ENCODE data around the gene MIA2. TPM values are rescaled to one million over a fixed set of nuclear protein-coding genes. Genes with fewer than 3 reads are reported as not detected.
"Not testable (repeated sequence)": the region's sequence is repeated elsewhere in the genome, so short reads cannot be mapped to it uniquely, and the experiment has no call there.

MIA2 gene, protein sequence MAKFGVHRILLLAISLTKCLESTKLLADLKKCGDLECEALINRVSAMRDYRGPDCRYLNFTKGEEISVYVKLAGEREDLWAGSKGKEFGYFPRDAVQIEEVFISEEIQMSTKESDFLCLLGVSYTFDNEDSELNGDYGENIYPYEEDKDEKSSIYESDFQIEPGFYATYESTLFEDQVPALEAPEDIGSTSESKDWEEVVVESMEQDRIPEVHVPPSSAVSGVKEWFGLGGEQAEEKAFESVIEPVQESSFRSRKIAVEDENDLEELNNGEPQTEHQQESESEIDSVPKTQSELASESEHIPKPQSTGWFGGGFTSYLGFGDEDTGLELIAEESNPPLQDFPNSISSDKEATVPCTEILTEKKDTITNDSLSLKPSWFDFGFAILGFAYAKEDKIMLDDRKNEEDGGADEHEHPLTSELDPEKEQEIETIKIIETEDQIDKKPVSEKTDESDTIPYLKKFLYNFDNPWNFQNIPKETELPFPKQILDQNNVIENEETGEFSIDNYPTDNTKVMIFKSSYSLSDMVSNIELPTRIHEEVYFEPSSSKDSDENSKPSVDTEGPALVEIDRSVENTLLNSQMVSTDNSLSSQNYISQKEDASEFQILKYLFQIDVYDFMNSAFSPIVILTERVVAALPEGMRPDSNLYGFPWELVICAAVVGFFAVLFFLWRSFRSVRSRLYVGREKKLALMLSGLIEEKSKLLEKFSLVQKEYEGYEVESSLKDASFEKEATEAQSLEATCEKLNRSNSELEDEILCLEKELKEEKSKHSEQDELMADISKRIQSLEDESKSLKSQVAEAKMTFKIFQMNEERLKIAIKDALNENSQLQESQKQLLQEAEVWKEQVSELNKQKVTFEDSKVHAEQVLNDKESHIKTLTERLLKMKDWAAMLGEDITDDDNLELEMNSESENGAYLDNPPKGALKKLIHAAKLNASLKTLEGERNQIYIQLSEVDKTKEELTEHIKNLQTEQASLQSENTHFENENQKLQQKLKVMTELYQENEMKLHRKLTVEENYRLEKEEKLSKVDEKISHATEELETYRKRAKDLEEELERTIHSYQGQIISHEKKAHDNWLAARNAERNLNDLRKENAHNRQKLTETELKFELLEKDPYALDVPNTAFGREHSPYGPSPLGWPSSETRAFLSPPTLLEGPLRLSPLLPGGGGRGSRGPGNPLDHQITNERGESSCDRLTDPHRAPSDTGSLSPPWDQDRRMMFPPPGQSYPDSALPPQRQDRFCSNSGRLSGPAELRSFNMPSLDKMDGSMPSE (N-terminal part only)
- 10 to 100 TPM in 7 of 8 experiments, 1 to 10 TPM in 1; 8.2 to 28.5 (median 20.3) TPM for total RNA-seq

DNA sequence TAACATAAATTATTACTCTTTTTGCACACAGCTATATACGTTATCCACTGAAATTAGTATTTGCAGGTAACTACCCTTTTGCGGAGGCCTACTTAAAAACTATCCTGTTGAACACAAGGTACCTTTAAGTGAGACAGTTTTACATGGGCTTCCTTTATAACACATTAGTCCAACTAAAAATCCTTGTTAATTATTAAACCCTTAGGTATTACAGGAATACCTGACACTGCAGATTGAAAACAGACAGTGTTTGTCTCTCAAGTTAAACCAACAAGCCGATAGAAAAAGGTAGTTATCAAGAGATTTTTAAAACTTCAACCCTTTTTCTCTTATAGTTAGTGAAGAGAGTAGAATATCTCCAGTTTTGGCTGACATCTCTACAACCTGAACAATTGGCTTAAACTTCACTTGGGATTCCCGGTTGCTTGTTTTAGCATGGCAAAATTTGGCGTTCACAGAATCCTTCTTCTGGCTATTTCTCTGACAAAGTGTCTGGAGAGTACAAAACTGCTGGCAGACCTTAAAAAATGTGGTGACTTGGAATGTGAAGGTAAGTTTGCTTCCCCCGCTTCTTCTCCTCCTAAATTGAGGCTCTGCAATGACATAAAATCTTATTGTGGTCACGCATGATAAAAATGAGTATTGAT, at the start of gene MIA2:
Gene MIA2, plus strand, starts transcription at position 236 of the 647 bp plus-strand sequence. Its CDS starts 200 bp downstream, at position 436.
- Histone ChIP-seq H3K27ac (no peak within 1 kb of the TSS), H3K4me1 (replicated peaks in 1 of 2) (no peaks in the 10 kb centered on the region), H3K4me3 (no peak within 1 kb of the TSS)
- 69 to 100% (median 92%) methylated on average over 2 to 7 of the region's 7 CpGs for WGBS, 10 experiments
- ATAC-seq (replicated peaks in 6 of 8): no peak
- in situ Hi-C loops (cut with MboI; ENCODE audit: low pct_unique_long_range_greater_than_20kb in 2 of 9, low sequenced_read_pairs in 9 of 9, unreplicated experiment in 9 of 9): no loop called here

DNA sequence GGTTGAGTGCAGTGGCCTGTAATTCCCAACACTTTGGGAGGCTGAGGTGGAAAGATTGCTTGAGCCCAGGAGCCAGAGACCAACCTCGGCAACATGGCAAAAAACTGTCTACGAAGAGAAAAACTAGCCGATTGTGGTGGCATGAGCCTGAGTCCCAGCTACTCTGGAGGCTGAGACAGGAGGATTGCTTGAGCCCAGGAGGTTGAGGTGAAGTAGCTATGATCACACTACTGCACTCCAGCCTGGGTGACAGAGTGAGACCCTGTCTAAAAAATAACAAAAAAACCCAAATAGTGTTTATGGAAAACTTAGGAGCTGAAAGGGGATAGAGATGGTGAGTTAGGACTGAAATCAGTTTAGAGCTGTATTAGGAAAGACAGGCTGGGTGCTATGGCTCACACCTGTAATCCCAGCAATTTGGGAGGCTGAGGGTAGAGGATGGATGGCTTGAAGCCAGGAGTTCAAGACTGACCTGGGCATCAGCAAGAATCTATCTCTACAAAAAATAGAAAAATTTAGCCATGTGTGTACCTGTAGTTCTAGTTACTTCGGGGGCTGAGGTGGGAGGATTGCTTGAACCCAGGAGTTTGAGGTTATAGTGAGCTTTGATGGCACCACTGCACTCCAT, 49.0 kb upstream of the MIA2 start:
- H3K4me1 ChIP-seq (replicated peaks in 1 of 2): no peaks in the 10 kb centered on the region
- no peak overlapping the region for H3K27ac ChIP-seq
- ATAC-seq (replicated peaks in 6 of 8): no peak
- 79 to 100% (median 100%) methylated on average over 1 to 4 of the region's 4 CpGs; no CpG with 5 or more reads in 2 of the 10 experiments for WGBS, 10 experiments
- no peak overlapping the region for H3K4me3 ChIP-seq
- in situ Hi-C loops (cut with MboI; ENCODE audit: low pct_unique_long_range_greater_than_20kb in 2 of 9, low sequenced_read_pairs in 9 of 9, unreplicated experiment in 9 of 9): no loop called here

DNA sequence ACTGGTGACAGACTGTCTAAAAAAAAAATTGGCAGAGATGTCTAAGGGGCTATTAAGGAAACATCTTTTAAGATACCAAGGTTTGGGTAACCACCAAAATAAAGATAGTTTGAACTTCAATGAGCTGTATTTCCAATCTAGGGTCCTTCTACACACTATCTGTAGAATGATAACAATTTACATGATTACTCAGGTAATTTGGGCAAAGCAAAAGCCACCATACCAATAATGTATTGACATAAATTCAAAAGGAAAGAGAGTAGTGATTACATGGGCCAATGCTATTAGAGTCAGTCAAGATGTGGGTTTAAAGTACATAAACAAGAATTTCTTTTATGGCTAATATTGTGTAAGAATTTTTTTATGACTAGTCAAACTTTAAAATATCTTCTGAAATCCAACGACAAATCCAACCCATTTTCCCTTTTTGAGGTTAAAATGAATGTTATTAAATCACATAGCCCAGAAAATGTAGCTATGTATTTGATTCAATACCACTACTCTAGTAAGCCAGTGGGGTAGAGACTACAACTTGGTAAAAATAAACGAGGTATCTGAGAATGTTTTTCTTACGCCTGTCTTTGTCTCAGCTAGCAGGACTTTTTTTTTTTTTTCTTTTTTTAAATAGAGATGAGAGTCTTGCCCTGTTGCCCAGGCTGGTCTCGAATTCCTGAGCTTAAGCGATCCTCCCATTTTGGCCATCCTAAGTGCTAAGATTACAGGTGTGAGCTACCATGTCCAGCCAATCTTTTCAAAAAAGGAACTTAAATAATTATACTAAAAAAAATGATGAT, 48.3 kb upstream of the MIA2 start:
- ATAC-seq (replicated peaks in 6 of 8): no peak
- in situ Hi-C loops (cut with MboI; ENCODE audit: low pct_unique_long_range_greater_than_20kb in 2 of 9, low sequenced_read_pairs in 9 of 9, unreplicated experiment in 9 of 9): no loop called here
- WGBS, 10 experiments: 80 to 100% (median 95%) methylated on average over 1 to 5 of the region's 5 CpGs
- H3K4me1 ChIP-seq (replicated peaks in 1 of 2): no peaks in the 10 kb centered on the region
- no peak overlapping the region for H3K27ac ChIP-seq
- H3K4me3 ChIP-seq: no peak overlapping the region

DNA sequence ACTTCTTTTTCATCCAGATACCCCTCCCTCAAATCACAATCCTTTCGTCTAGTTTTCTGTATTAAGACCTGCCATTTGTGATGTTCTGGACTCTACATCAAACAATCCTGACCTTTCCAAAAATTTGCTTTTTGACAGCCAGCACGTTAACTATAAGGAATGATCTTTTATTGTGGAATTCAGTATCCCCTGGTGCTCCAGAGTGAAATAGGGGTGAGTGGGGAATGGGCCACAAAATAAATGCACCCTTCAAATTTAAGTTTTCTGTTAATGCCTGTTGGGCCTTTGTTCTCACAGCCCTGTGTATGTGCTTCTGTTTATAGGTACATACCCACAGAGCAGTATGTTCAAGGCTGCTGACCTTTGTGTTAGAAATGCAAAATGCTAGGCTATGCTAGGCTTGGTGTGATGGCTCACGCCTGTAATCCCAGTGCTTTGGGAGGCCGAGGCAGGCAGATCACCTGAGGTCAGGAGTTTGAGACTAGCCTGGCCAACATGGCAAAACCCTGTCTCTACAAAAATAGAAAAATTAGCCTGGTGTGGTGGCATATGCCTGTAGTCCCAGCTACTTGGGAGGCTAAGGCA, 46.7 kb upstream of the MIA2 start:
- peak in 1 of 8 experiments; percentile 3 for ATAC-seq (replicated peaks in 6 of 8)
- H3K27ac ChIP-seq: no peak overlapping the region
- H3K4me1 ChIP-seq (replicated peaks in 1 of 2): no peaks in the 10 kb centered on the region
- no peak overlapping the region for H3K4me3 ChIP-seq
- 75 to 100% (median 83%) methylated on average over 1 to 4 of the region's 4 CpGs; no CpG with 5 or more reads in 1 of the 10 experiments for WGBS, 10 experiments
- in situ Hi-C loops (cut with MboI; ENCODE audit: low pct_unique_long_range_greater_than_20kb in 2 of 9, low sequenced_read_pairs in 9 of 9, unreplicated experiment in 9 of 9): no loop called here

DNA sequence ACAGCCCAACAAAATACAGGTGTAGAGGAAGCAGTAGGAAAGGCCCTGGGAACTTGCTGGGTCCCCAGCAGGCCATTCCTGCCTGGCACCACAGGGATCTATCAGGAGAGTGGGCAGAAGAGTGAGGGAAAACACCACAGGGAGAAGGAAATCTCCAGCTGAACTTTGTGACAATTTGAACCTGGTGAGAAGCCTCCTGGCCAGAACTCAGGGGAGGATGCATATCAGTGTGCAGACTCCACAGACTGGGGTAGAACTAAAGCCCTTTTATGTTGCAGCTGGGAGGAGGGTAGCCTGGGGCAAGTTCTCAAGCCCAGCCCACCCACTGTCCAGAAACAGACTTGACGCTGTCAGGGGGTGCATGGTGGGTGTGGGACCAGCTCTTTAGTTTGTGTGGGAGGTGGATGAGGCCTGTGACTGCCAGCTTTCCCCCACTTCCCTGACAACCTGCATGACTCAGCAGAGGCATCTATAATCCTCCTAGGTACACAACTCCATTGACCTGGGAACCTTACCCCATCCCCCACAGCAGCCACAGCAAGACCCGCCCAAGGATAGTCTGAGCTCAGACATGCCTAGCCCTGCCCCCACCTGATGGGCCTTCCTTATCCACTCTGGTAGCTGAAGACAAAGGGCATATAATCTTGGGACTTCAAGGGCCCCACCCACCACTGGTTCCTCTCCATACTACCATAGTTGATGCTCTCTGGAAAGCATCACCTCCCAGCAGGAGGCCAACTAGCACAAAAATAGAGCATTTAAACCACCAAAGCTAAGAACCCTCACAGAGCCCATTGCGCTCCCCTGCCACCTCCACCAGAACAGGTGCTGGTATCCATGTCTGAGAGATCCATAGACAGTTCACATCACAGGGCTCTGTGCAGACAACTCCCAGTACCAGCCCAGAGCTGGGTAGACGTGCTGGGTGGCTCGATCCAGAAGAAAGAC, 29.8 kb upstream of the MIA2 start:
- 0 to 100% (median 92%) methylated on average over 1 to 2 of the region's 5 CpGs; no CpG with 5 or more reads in 4 of the 10 experiments for WGBS, 10 experiments
- ATAC-seq (replicated peaks in 6 of 8): peak in 3 of 8 experiments; percentile 55 to 98 (median 94)
- H3K4me3 ChIP-seq: no peak overlapping the region
- H3K27ac ChIP-seq: no peak overlapping the region
- H3K4me1 ChIP-seq (replicated peaks in 1 of 2): no peaks in the 10 kb centered on the region
- in situ Hi-C loops (cut with MboI; ENCODE audit: low pct_unique_long_range_greater_than_20kb in 2 of 9, low sequenced_read_pairs in 9 of 9, unreplicated experiment in 9 of 9): no loop called here

DNA sequence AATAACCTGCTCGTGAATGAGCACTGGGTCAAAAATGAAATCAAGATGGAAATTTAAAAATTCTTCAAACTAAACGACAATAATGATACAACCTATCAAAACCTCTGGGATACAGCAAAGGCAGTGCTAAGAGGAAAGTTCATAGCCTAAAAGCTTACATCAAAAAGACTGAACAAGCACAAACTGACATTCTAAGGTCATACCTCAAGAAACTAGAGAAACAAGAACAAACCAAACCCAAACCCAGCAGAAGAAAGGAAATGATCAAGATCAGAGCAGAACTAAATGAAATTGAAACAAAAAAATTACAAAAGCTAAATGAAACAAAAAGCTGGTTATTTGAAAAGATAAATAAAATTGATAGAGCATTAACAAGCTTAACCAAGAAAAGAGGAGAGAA, 26.3 kb upstream of the MIA2 start:
- in situ Hi-C loops (cut with MboI; ENCODE audit: low pct_unique_long_range_greater_than_20kb in 2 of 9, low sequenced_read_pairs in 9 of 9, unreplicated experiment in 9 of 9); ATAC-seq (replicated peaks in 6 of 8); H3K4me3 ChIP-seq; H3K4me1 ChIP-seq (replicated peaks in 1 of 2); H3K27ac ChIP-seq: not testable (repeated sequence)
- 13 to 86% (median 67%) methylated on average over 1 to 2 of the region's 2 CpGs; no CpG with 5 or more reads in 1 of the 10 experiments for WGBS, 10 experiments

DNA sequence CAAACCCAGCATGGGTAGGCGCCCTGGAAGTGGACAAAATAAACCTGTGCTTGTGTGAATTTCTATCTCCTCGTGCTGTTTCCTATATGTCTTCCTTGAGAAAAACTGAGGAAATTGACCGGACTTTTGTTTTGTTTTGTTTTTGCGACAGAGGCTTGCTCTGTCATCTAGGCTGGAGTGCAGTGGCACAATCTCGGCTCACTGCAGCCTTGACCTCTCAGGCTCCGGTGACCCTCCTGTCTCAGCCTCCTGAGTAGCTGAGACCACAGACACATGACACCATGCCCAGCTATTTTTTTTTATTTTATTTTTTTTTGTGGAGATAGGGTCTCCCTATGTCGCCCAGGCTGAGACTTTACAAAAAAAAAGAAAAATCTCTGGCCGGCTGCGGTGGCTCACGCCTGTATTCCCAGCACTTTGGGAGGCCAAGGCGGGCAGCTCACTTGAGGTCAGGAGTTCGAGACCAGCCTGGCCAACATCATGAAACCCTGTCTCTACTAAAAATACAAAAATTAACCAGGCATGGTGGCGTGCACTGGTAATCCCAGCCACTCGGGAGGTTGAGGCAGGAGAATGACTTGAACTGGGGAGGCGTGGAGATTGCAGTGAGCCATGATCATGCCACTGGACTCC, 22.5 kb upstream of the MIA2 start:
- WGBS, 10 experiments: 73 to 100% (median 86%) methylated on average over 2 to 12 of the region's 15 CpGs; no CpG with 5 or more reads in 2 of the 10 experiments
- H3K4me3 ChIP-seq: no peak overlapping the region
- H3K4me1 ChIP-seq (replicated peaks in 1 of 2): no peaks in the 10 kb centered on the region
- H3K27ac ChIP-seq: no peak overlapping the region
- in situ Hi-C loops (cut with MboI; ENCODE audit: low pct_unique_long_range_greater_than_20kb in 2 of 9, low sequenced_read_pairs in 9 of 9, unreplicated experiment in 9 of 9): no loop called here
- no peak for ATAC-seq (replicated peaks in 6 of 8)

DNA sequence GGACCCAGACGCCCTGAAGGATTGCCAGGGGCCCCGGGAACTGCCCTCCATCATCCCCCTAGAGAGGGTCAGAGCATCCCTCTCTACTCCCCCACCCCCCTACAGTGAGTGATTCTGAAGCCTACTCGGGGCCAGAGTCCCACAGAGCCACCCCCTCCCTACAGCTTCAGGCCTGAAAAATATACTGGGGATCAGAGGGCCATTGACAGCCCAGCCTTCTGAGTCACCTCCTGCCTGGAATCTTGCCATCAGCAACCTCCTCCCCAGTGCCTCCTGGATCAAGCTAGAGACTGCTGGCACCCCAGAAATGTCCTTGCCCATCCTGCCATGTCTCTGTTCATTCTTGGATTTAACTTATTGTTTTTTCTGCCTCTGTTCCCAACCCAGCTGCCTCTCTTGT, 21.7 kb upstream of the MIA2 start:
- 20 to 70% methylated on average over 1 to 2 of the region's 3 CpGs; no CpG with 5 or more reads in 8 of the 10 experiments for WGBS, 10 experiments
- Histone ChIP-seq H3K27ac (no peak overlapping the region), H3K4me3 (no peak overlapping the region), H3K4me1 (replicated peaks in 1 of 2) (no peaks in the 10 kb centered on the region)
- in situ Hi-C loops (cut with MboI; ENCODE audit: low pct_unique_long_range_greater_than_20kb in 2 of 9, low sequenced_read_pairs in 9 of 9, unreplicated experiment in 9 of 9): no loop called here
- ATAC-seq (replicated peaks in 6 of 8): peak in 2 of 8 experiments; percentile 42 to 57

DNA sequence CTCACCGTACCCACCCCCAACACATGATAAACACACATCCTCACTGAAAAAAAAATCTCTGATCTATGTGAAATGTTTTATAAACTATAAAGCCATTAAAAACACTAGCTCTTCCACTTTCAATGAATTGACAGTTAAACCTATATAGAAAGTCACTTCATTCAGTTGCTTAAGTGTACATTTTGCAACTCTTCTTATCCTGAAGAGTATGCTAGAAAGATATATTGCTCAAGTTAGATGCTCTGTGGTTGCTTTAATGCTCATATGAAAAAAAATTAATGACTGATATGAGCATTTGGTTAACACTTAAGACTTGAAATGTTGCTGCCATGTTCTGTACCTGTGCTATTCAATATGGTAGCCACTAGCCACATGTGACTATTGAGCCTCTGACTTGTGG, 21.0 kb upstream of the MIA2 start:
- 80 to 100% (median 89%) methylated on average over 1 of the region's 1 CpG; no CpG with 5 or more reads in 7 of the 10 experiments for WGBS, 10 experiments
- Histone ChIP-seq H3K27ac (no peak overlapping the region), H3K4me1 (replicated peaks in 1 of 2) (no peaks in the 10 kb centered on the region), H3K4me3 (no peak overlapping the region)
- in situ Hi-C loops (cut with MboI; ENCODE audit: low pct_unique_long_range_greater_than_20kb in 2 of 9, low sequenced_read_pairs in 9 of 9, unreplicated experiment in 9 of 9): no loop called here
- no peak for ATAC-seq (replicated peaks in 6 of 8)

DNA sequence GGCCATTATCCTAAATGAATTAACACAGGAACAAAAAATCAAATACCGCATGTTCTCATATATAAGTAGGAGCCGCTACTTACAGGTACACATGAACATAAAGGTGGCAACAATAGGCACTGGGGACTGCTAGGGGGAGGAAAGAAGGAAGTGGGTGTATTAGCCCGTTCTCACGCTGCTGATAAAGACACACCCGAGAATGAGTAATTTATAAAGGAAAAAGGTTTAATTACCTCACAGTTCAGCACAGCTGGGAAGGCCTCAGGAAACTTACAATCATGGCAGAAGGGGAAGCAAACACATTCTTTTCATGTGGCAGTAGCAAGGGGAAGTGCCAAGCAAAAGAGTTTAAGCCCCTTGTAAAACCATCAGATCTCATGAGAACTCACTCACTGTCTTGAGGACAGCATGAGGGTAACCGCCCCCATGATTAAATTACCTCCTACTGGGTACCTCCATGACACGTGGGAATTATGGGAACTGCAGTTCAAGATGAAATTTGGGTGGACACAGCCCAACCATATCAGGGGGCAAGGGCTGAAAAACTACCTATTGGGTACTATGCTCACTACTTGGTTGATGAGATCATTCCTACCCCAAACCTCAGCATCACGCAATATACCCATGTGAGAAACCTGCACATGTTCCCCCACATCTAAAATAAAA, 16.4 kb upstream of the MIA2 start:
- in situ Hi-C loops (cut with MboI; ENCODE audit: low pct_unique_long_range_greater_than_20kb in 2 of 9, low sequenced_read_pairs in 9 of 9, unreplicated experiment in 9 of 9): no loop called here
- H3K4me3 ChIP-seq: no peak overlapping the region
- ATAC-seq (replicated peaks in 6 of 8): peak in 1 of 8 experiments; percentile 50
- H3K4me1 ChIP-seq (replicated peaks in 1 of 2): no peaks in the 10 kb centered on the region
- 51 to 93% (median 72%) methylated on average over 2 to 8 of the region's 8 CpGs; no CpG with 5 or more reads in 1 of the 10 experiments for WGBS, 10 experiments
- no peak overlapping the region for H3K27ac ChIP-seq
